Measurements from ENCODE around the gene VPREB3.

DNA sequence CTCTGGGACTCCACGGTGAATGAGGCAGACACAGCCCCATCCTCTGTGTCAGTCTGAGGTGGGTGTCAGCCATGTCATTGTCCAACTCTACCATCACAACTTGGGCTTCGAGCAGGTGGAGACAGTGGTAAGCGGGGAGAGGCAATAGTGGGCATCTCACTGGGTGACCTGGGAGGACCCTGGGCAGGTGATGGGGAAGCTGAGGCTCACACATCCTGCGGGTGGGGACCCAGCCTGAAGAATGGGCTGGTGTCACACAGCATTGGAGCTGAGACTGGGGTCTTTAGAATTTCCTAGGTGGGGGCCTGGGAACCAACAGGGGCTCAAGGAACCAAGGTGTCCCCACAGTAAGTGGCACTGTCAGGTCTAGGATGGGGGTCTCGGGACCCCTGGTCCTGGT, 25.5 kb upstream of the VPREB3 start:
- no peak for TF ChIP-seq CTCF (IDR thresholded peaks at IDR 0.05)
- TF ChIP-seq POLR2A (IDR thresholded peaks at IDR 0.05): no peak
